OCI-LY7 (cell line): ENCODE measurements around the gene FAM200A. TPM values are rescaled to one million over a fixed set of nuclear protein-coding genes. Genes with fewer than 3 reads are reported as not detected.

ENCODE experiments used
- BruUV-seq: library from RNA; stranded (reverse); fragments of 400-500 nt; replicated peaks from 2 replicates; lab custom pipeline; 2021; lab: Mats Ljungman, UMichigan
- CTCF ChIA-PET: fragments of 300-600 bp; sonication (Branson Sonifier 250); formaldehyde crosslinking; loops from one replicate; lab custom pipeline; 2022; ENCODE audit warnings: antibody characterized with exemption; ENCODE audit not compliant: unreplicated experiment; lab: Charles Lee
- POLR2A ChIA-PET: fragments of 300-600 bp; sonication (Branson Sonifier 250); formaldehyde crosslinking; loops from one replicate; lab custom pipeline; 2022; ENCODE audit warnings: antibody characterized with exemption; lab: Charles Lee
- DNase-seq: peaks from one replicate; pipeline ENCODE4 v3.0.0-alpha.2; 2015; ENCODE audit warnings: low spot score
- H2AFZ ChIP-seq: fragments of 200-600 bp; sonication (generic), shearing (Covaris generic); 2 replicates; pipeline ENCODE4 v1.6.1; 2014; ENCODE audit warnings: mild to moderate bottlenecking, antibody characterized with exemption, low read length, moderate library complexity
- H3K27ac ChIP-seq: fragments of 200-600 bp; sonication (generic); 2 replicates; pipeline ENCODE4 v1.5.1; 2014; ENCODE audit warnings: mixed run types, low read depth, mild to moderate bottlenecking, moderate library complexity, low read length, inconsistent platforms; ENCODE audit not compliant: poor library complexity, severe bottlenecking
- H3K36me3 ChIP-seq: fragments of 200-600 bp; sonication (generic); 2 replicates; pipeline ENCODE4 v1.6.1; 2014; ENCODE audit warnings: mild to moderate bottlenecking, antibody characterized with exemption, low read length, moderate library complexity, mixed read lengths; ENCODE audit not compliant: insufficient read depth
- H3K4me1 ChIP-seq: fragments of 200-600 bp; sonication (generic); 2 replicates; pipeline ENCODE4 v1.5.1; 2014; ENCODE audit warnings: mild to moderate bottlenecking, low read length; ENCODE audit not compliant: insufficient read depth, poor library complexity, severe bottlenecking
- H3K4me2 ChIP-seq: fragments of 200-600 bp; sonication (generic); 2 replicates; pipeline ENCODE4 v1.6.1; 2014; ENCODE audit warnings: mild to moderate bottlenecking, low read length
- H3K4me3 ChIP-seq: fragments of 200-600 bp; sonication (generic); 2 replicates; pipeline ENCODE4 v1.5.1; 2014; ENCODE audit warnings: mild to moderate bottlenecking, low read depth, low read length; ENCODE audit not compliant: poor library complexity, severe bottlenecking
- H3K79me2 ChIP-seq: fragments of 200-600 bp; sonication (generic); 2 replicates; pipeline ENCODE4 v1.6.1; 2016; ENCODE audit warnings: low read depth, mild to moderate bottlenecking, low read length, moderate library complexity, mixed read lengths; ENCODE audit not compliant: insufficient read depth
- H3K9me2 ChIP-seq: fragments of 200-600 bp; sonication (generic); 2 replicates; pipeline ENCODE4 v1.6.1; 2016; ENCODE audit warnings: mild to moderate bottlenecking, low read length, mixed read lengths; ENCODE audit not compliant: insufficient read depth
- H3K9me3 ChIP-seq: fragments of 200-600 bp; sonication (generic); 2 replicates; pipeline ENCODE4 v1.6.1; 2014; ENCODE audit warnings: mild to moderate bottlenecking, mixed run types, low read length, mixed read lengths
- H4K20me1 ChIP-seq: fragments of 200-600 bp; sonication (generic); 2 replicates; pipeline ENCODE4 v1.6.1; 2014; ENCODE audit warnings: mild to moderate bottlenecking, antibody characterized with exemption, low read length, moderate library complexity, mixed read lengths; ENCODE audit not compliant: insufficient read depth
- CTCF ChIP-seq: fragments of 200-600 bp; sonication (generic); conservative IDR thresholded peaks from 2 replicates; pipeline ENCODE4 v1.5.1; 2014; ENCODE audit warnings: mild to moderate bottlenecking, antibody characterized with exemption, low read length, moderate library complexity, mixed read lengths
- EZH2phosphoT487 ChIP-seq: fragments of 200-600 bp; sonication (generic); IDR thresholded peaks from 2 replicates; pipeline ENCODE4 v1.6.1; 2018; ENCODE audit warnings: low read depth, borderline replicate concordance, mild to moderate bottlenecking, mixed run types, antibody characterized with exemption, low read length, moderate library complexity, mixed read lengths
- intact Hi-C: fragments of 100-400 bp; cut with micrococcal nuclease; formaldehyde crosslinking; loops from one replicate; pipeline ENCODE4 v1.10.0; 2022; ENCODE audit not compliant: unreplicated experiment
- total RNA-seq, 2 experiments: library from RNA; depleted of rRNA in 1 of 2; stranded (reverse); fragments of >200 nt in 1 of 2; shearing (Covaris generic) in 1 of 2; gene quantifications; 2 replicates each; pipeline ENCODE4 v1.2.3, GENCODE V29; 2014 to 2022

Gene FAM200A
- total RNA-seq, 2 experiments from 2014 or later: 5.5 to 7.3 TPM

- H3K9me3 ChIP-seq: no peaks in the 10 kb centered on the region
- no TSS peak for BruUV-seq
- TF ChIP-seq EZH2phosphoT487 (no peak), CTCF (no peak)
Observed at GRCh38 chr7:99543081-99543671, 8.7 kb downstream of the FAM200A start.

DNA sequence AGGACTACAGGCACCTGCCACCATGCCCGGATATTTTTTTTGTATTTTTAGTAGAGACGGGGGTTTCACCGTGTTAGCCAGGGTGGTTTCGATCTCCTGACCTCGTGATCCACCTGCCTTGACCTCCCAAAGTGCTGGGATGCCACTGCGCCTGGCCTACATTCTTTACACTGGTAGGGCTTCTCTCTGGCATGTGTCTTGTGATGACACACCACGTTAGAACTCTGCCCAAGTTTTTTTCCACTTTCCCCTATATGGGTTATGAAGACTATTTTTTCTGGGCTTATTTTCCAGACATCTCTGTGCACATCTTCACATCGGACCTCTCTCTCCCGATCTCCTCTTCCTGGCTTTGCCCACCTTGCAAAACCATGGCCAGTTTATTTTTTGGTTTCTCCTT is 10.7 kb downstream of the FAM200A start:
- Histone ChIP-seq H3K4me3 (no peak overlapping the region), H3K9me2 (no peaks in the 10 kb centered on the region), H4K20me1 (no peaks in the 10 kb centered on the region), H2AFZ (no peak overlapping the region), H3K27ac (no peak overlapping the region), H3K4me2 (no peak overlapping the region), H3K4me1 (no peaks in the 10 kb centered on the region), H3K9me3 (no peaks in the 10 kb centered on the region), H3K36me3 (no peaks in the 10 kb centered on the region), H3K79me2 (no peaks in the 10 kb centered on the region)
- no TSS peak for BruUV-seq
- CTCF ChIA-PET: no interaction called here
- POLR2A ChIA-PET: interaction anchor here (1.5 kb wide), 1 partner anchor 18 kb away, joined by 3 read pairs; no protein-coding TSS in a partner anchor
- intact Hi-C loops: no loop called here
- TF ChIP-seq EZH2phosphoT487 (no peak), CTCF (no peak)
- no peak for DNase-seq

More at GRCh38 chr7:99543081-99543671, 8.7 kb downstream of the FAM200A start:
- Histone ChIP-seq H3K27ac (no peak overlapping the region), H3K4me1 (no peaks in the 10 kb centered on the region), H3K36me3 (peaks cover 4% of the 10 kb centered on the region; the same call in 1 of the 2 replicates), H3K4me3 (no peak overlapping the region), H3K4me2 (no peak overlapping the region), H2AFZ (no peak overlapping the region), H4K20me1 (no peaks in the 10 kb centered on the region), H3K79me2 (no peaks in the 10 kb centered on the region), H3K9me2 (no peaks in the 10 kb centered on the region)
- no peak for DNase-seq
- ChIA-PET POLR2A (no interaction called here), CTCF (no interaction called here)
- intact Hi-C loops: no loop called here

- H4K20me1 ChIP-seq: no peaks in the 10 kb centered on the region
- TF ChIP-seq EZH2phosphoT487 (no peak), CTCF (no peak)
- BruUV-seq: no TSS peak
Observed at GRCh38 chr7:99540542-99540941, 11.4 kb downstream of the FAM200A start.

More at GRCh38 chr7:99540542-99540941, 11.4 kb downstream of the FAM200A start:
- H3K27ac ChIP-seq: no peak overlapping the region
- no peaks in the 10 kb centered on the region for H3K79me2 ChIP-seq
- intact Hi-C loops: no loop called here
- no peak overlapping the region for H3K4me2 ChIP-seq
- POLR2A ChIA-PET: interaction anchor here (0.5 to 1.5 kb wide), 2 partner anchors 17 to 19 kb away, joined by 3 read pairs; no protein-coding TSS in a partner anchor
- no peak overlapping the region for H2AFZ ChIP-seq
- no peak overlapping the region for H3K4me3 ChIP-seq
- DNase-seq: no peak
- H3K36me3 ChIP-seq: no peaks in the 10 kb centered on the region
- no peaks in the 10 kb centered on the region for H3K9me2 ChIP-seq
- H3K4me1 ChIP-seq: no peaks in the 10 kb centered on the region
- no peaks in the 10 kb centered on the region for H3K9me3 ChIP-seq
- CTCF ChIA-PET: no interaction called here
